H1 (cell line): ENCODE measurements around the gene IRAG1. TPM values are rescaled to one million over a fixed set of nuclear protein-coding genes. Genes with fewer than 3 reads are reported as not detected.
A peak's percentile ranks its signal among the peaks of the same experiment; 100 is the strongest.

ENCODE experiments used
- CTCF ChIA-PET: fragments of 300-600 bp; sonication (Branson Sonifier 250); formaldehyde crosslinking; loops from one replicate; lab custom pipeline; 2021; ENCODE audit not compliant: partially characterized antibody; lab: Charles Lee
- POLR2A ChIA-PET: fragments of 300-600 bp; sonication (Branson Sonifier 250); formaldehyde crosslinking; loops from one replicate; lab custom pipeline; 2021; ENCODE audit warnings: inconsistent platforms; ENCODE audit not compliant: partially characterized antibody; lab: Charles Lee
- DNase-seq, 2 experiments: peaks; one replicate each; pipeline versions ENCODE4 v3.0.0 to v3.0.0-alpha.2; 2010 to 2022; ENCODE audit warnings: low spot score in 2 of 2, low read depth in 1 of 2, mixed read lengths in 1 of 2
- FAIRE-seq: peaks from 2 replicates; lab custom pipeline; 2011; peaks lifted over from hg19 to GRCh38; lab: Jason Lieb, UNC
- H2AFZ ChIP-seq: 2 replicates; pipeline ENCODE4 v1.8.1; 2012; ENCODE audit warnings: low read length, inconsistent platforms
- H2AK5ac ChIP-seq: 2 replicates; pipeline ENCODE4 v1.6.1; 2013; ENCODE audit warnings: low read depth, low read length
- H2BK120ac ChIP-seq: replicated peaks from 2 replicates; pipeline ENCODE3; 2013; ENCODE audit warnings: low read depth, low read length, inconsistent platforms
- H2BK12ac ChIP-seq: 2 replicates; pipeline ENCODE4 v1.6.1; 2013; ENCODE audit warnings: low read depth, low read length
- H2BK15ac ChIP-seq: 2 replicates; pipeline ENCODE4 v1.6.1; 2013; ENCODE audit warnings: low read length
- H2BK20ac ChIP-seq: 2 replicates; pipeline ENCODE4 v1.6.1; 2013; ENCODE audit warnings: low read length
- H2BK5ac ChIP-seq: 2 replicates; pipeline ENCODE4 v1.6.1; 2013; ENCODE audit warnings: low read depth, low read length
- H3K14ac ChIP-seq: 2 replicates; pipeline ENCODE4 v1.6.1; 2013; ENCODE audit warnings: inconsistent platforms; ENCODE audit not compliant: insufficient read length
- H3K18ac ChIP-seq: 2 replicates; pipeline ENCODE4 v1.6.1; 2013; ENCODE audit warnings: low read length; ENCODE audit errors: extremely low read depth
- H3K23ac ChIP-seq: 2 replicates; pipeline ENCODE4 v1.6.1; 2013; ENCODE audit warnings: inconsistent platforms; ENCODE audit not compliant: insufficient read length
- H3K23me2 ChIP-seq: 2 replicates; pipeline ENCODE4 v1.6.1; 2013; ENCODE audit warnings: low read depth, low read length
- H3K27ac ChIP-seq: 2 replicates; pipeline ENCODE4 v1.6.1; 2011; ENCODE audit warnings: low read depth, low read length, inconsistent platforms
- H3K27me3 ChIP-seq, 4 experiments: replicated peaks in 1 of 4; 1 replicate in 1 of 4; 2 replicates in 3 of 4; pipeline versions ENCODE4 v1.6.1 to v1.8.1; 2011 to 2013; ENCODE audit warnings: low read length in 3 of 4, mild to moderate bottlenecking in 3 of 4, inconsistent platforms in 2 of 4, mixed read lengths in 2 of 4, moderate library complexity in 1 of 4; ENCODE audit not compliant: control insufficient read depth in 3 of 4, insufficient read depth in 3 of 4; ENCODE audit errors: extremely low read depth in 1 of 4
- H3K36me3 ChIP-seq, 4 experiments: 2 replicates each; pipeline versions ENCODE4 v1.6.1 to v1.8.1; 2011 to 2013; ENCODE audit warnings: mild to moderate bottlenecking in 4 of 4, low read length in 3 of 4, moderate library complexity in 2 of 4, control low read depth in 1 of 4, inconsistent platforms in 1 of 4; ENCODE audit not compliant: insufficient read depth in 4 of 4, control insufficient read depth in 2 of 4
- H3K4ac ChIP-seq: replicated peaks from 2 replicates; pipeline ENCODE3; 2013; ENCODE audit warnings: low read length, low read depth, mixed read lengths, inconsistent platforms; ENCODE audit not compliant: insufficient read length
- H3K4me1 ChIP-seq, 4 experiments: replicated peaks in 1 of 4; 1 replicate in 1 of 4; 2 replicates in 3 of 4; pipeline versions ENCODE4 v1.6.1 to v1.8.1; 2011 to 2013; ENCODE audit warnings: low read length in 3 of 4, inconsistent platforms in 2 of 4, mixed read lengths in 1 of 4; ENCODE audit not compliant: insufficient read depth in 4 of 4, control insufficient read depth in 3 of 4
- H3K4me2 ChIP-seq, 2 experiments: 2 replicates each; pipeline versions ENCODE4 v1.6.1 to v1.8.1; 2011 to 2013; ENCODE audit warnings: low read depth in 2 of 2, low read length in 2 of 2, control low read depth in 1 of 2, inconsistent platforms in 1 of 2, mild to moderate bottlenecking in 1 of 2; ENCODE audit not compliant: insufficient read depth in 1 of 2
- H3K4me3 ChIP-seq, 4 experiments: fragments of 200-600, 300-600 bp in 1 of 4; sonication (generic), shearing (Covaris generic), sonication (Bioruptor Twin) in 1 of 4; 2 replicates each; pipeline versions ENCODE4 v1.5.1 to v1.8.1; 2011 to 2016; ENCODE audit warnings: low read length in 4 of 4, low read depth in 3 of 4, control low read depth in 2 of 4, inconsistent platforms in 2 of 4, mild to moderate bottlenecking in 2 of 4, mixed read lengths in 1 of 4, moderate library complexity in 1 of 4; ENCODE audit not compliant: insufficient read depth in 2 of 4; ENCODE audit errors: extremely low read depth in 1 of 4
- H3K56ac ChIP-seq: replicated peaks from 2 replicates; pipeline ENCODE3; 2013; ENCODE audit warnings: low read depth, mild to moderate bottlenecking, mixed read lengths, low read length, inconsistent platforms; ENCODE audit not compliant: insufficient read length
- H3K79me1 ChIP-seq: 2 replicates; pipeline ENCODE4 v1.6.1; 2013; ENCODE audit warnings: low read depth, low read length, control low read depth
- H3K79me2 ChIP-seq, 2 experiments: 2 replicates each; pipeline versions ENCODE4 v1.6.1 to v1.8.1; 2012 to 2013; ENCODE audit warnings: low read length in 2 of 2, mild to moderate bottlenecking in 2 of 2, inconsistent platforms in 1 of 2; ENCODE audit not compliant: insufficient read depth in 2 of 2, control insufficient read depth in 1 of 2
- H3K9ac ChIP-seq, 4 experiments: replicated peaks in 1 of 4; 1 replicate in 1 of 4; 2 replicates in 3 of 4; pipeline versions ENCODE4 v1.6.1 to v1.8.1; 2011 to 2013; ENCODE audit warnings: low read depth in 3 of 4, low read length in 3 of 4, control low read depth in 2 of 4, mild to moderate bottlenecking in 2 of 4, moderate library complexity in 2 of 4, inconsistent platforms in 1 of 4; ENCODE audit errors: extremely low read depth in 1 of 4
- H3K9me3 ChIP-seq, 2 experiments: 2 replicates each; pipeline versions ENCODE4 v1.6.1 to v1.8.1; 2012 to 2013; ENCODE audit warnings: mild to moderate bottlenecking in 2 of 2, moderate library complexity in 2 of 2, control low read depth in 1 of 2, inconsistent platforms in 1 of 2, low read depth in 1 of 2, low read length in 1 of 2, mixed read lengths in 1 of 2; ENCODE audit not compliant: insufficient read depth in 2 of 2
- H4K20me1 ChIP-seq, 2 experiments: replicated peaks in 1 of 2; 2 replicates each; pipeline versions ENCODE3 to v1.8.1; 2011 to 2013; ENCODE audit warnings: inconsistent platforms in 2 of 2, low read length in 2 of 2, mild to moderate bottlenecking in 1 of 2; ENCODE audit not compliant: insufficient read depth in 2 of 2, control insufficient read depth in 1 of 2
- H4K5ac ChIP-seq: 2 replicates; pipeline ENCODE4 v1.6.1; 2013; ENCODE audit warnings: low read length, low read depth, mixed read lengths, inconsistent platforms; ENCODE audit not compliant: insufficient read length
- H4K8ac ChIP-seq: 2 replicates; pipeline ENCODE4 v1.8.0; 2013; ENCODE audit warnings: mild to moderate bottlenecking, moderate library complexity, low read length, inconsistent platforms; ENCODE audit not compliant: insufficient read depth; ENCODE audit errors: extremely low read depth
- H4K91ac ChIP-seq: replicated peaks from 2 replicates; pipeline ENCODE3; 2013; ENCODE audit warnings: low read length, mixed read lengths, inconsistent platforms; ENCODE audit not compliant: insufficient read length
- CHD2 ChIP-seq: IDR thresholded peaks from 2 replicates; pipeline ENCODE4 v1.6.1; 2012; ENCODE audit warnings: low read length, improper control_type of control experiment
- GTF2F1 ChIP-seq: IDR thresholded peaks from 2 replicates; pipeline ENCODE4 v1.6.1; 2012; ENCODE audit warnings: low read depth, low read length, improper control_type of control experiment, borderline replicate concordance
- HDAC6 ChIP-seq: IDR thresholded peaks from one replicate; pipeline ENCODE4 v1.7.1; 2012; ENCODE audit warnings: low read depth, mild to moderate bottlenecking, inconsistent platforms, low read length, moderate library complexity
- KDM5A ChIP-seq: fragments of 200-600 bp; IDR thresholded peaks from 2 replicates; pipeline ENCODE4 v1.7.1; 2012; ENCODE audit warnings: mild to moderate bottlenecking, low read length, inconsistent platforms, mixed read lengths
- POLR2AphosphoS5 ChIP-seq: IDR thresholded peaks from 2 replicates; pipeline ENCODE4 v1.6.1; 2011; ENCODE audit warnings: low read depth, low read length
- RFX5 ChIP-seq: IDR thresholded peaks from 2 replicates; pipeline ENCODE4 v1.6.1; 2011; ENCODE audit warnings: low read depth, low read length, improper control_type of control experiment, borderline replicate concordance
- SIRT6 ChIP-seq: IDR thresholded peaks from one replicate; pipeline ENCODE4 v1.7.1; 2012; ENCODE audit warnings: low read length, inconsistent platforms
- SP4 ChIP-seq: IDR thresholded peaks from 2 replicates; pipeline ENCODE4 v1.6.1; 2012; ENCODE audit warnings: low read length, inconsistent platforms
- USF2 ChIP-seq: IDR thresholded peaks from 2 replicates; pipeline ENCODE4 v1.6.1; 2011; ENCODE audit warnings: low read length, improper control_type of control experiment
- WGBS, 2 experiments: shearing (Covaris generic) in 1 of 2; methylation state at CpG; one replicate each; pipeline versions ENCODE4 v1.1.6 to v1.1.7; 2013 to 2015; ENCODE audit warnings: low lambda C conversion rate in 2 of 2, mixed read lengths in 2 of 2, inconsistent platforms in 1 of 2, low coverage in 1 of 2, missing lambda C conversion rate in 1 of 2; ENCODE audit not compliant: insufficient replicate concordance in 2 of 2, insufficient coverage in 1 of 2, insufficient read length in 1 of 2; ENCODE audit errors: extremely low coverage in 1 of 2, missing lambda C conversion rate in 1 of 2; 5-methylcytosine and 5-hydroxymethylcytosine counted together
- polyA plus RNA-seq, 7 experiments: library from polyadenylated mRNA; depleted of rRNA in 3 of 7; stranded (reverse) in 5 of 7; unstranded in 2 of 7; fragments of >200 nt in 5 of 7; fragments of 200-250 nt in 2 of 7; gene quantifications; 1 replicate in 5 of 7; 2 replicates in 1 of 7; 4 replicates in 1 of 7; pipeline versions ENCODE4 v1.2.1 to v1.2.3, GENCODE V29; 2011 to 2013; ENCODE audit warnings: missing spikeins in 2 of 7, mixed read lengths in 2 of 7
- total RNA-seq: library from RNA; stranded (reverse); fragmentation: NEBNext Ultra II Directional; extraction: Animal tissue kit (Norgen Biotek cat#: 25700); gene quantifications from 2 replicates; pipeline ENCODE4 v1.2.1, GENCODE V29; 2021

Gene IRAG1
- total and polyA plus RNA-seq, 2 of the 8 experiments (the other 6 are each of a cell fraction or from before 2014, with no cell fraction given) = 1.8 to 2.7 TPM

- Histone ChIP-seq H3K4ac (no peak overlapping the region), H2AFZ (no peak overlapping the region), H2BK120ac (no peak overlapping the region), H3K4me1 (no peaks in the 10 kb centered on the region; a peak in 2 of 7 replicates), H4K20me1 (no peaks in the 10 kb centered on the region), H3K27me3 (no peaks in the 10 kb centered on the region), H3K27ac (no peak overlapping the region), H3K9me3 (no peaks in the 10 kb centered on the region), H3K36me3 (no peaks in the 10 kb centered on the region), H3K79me1 (no peaks in the 10 kb centered on the region), H3K4me3 (no peak overlapping the region), H2AK5ac (peak overlapping the region; percentile 15; the same call in 1 of the 2 replicates), H3K23ac (no peak overlapping the region), H3K23me2 (no peaks in the 10 kb centered on the region), H3K9ac (no peak overlapping the region), H2BK15ac (0 out of 2 replicates have a peak overlapping the region, but pooled peaks have one; percentile 18), H2BK5ac (no peak overlapping the region), H3K56ac (no peak overlapping the region), H2BK12ac (0 out of 2 replicates have a peak overlapping the region, but pooled peaks have one; percentile 50), H4K5ac (no peak overlapping the region), H4K8ac (peak overlapping the region; percentile 77; the same call in 1 of the 2 replicates), H4K91ac (no peak overlapping the region), H3K18ac (no peak overlapping the region), H2BK20ac (no peak overlapping the region), H3K4me2 (no peak overlapping the region), H3K14ac (no peak overlapping the region), H3K79me2 (no peaks in the 10 kb centered on the region)
- no peak for FAIRE-seq
- TF ChIP-seq SIRT6 (no peak), GTF2F1 (no peak), POLR2AphosphoS5 (no peak), CHD2 (no peak), KDM5A (no peak), HDAC6 (no peak), USF2 (no peak), RFX5 (no peak), SP4 (no peak)
- 77% methylated on average over 6 of the region's 6 CpGs; no CpG with 5 or more reads in 1 of the 2 experiments for WGBS, 2 experiments
- POLR2A ChIA-PET = no interaction called here
- CTCF ChIA-PET = interaction anchor here (0.6 to 1.5 kb wide), 6 partner anchors 7 to 351 kb away, joined by 3 to 5 read pairs (median 4); no protein-coding TSS in a partner anchor
- no peak for DNase-seq
These were observed 34.8 kb downstream of the IRAG1 start for GRCh38 chr11:10658621-10659338.
